Measurements from ENCODE around the gene TAOK3. TPM values are rescaled to one million over a fixed set of nuclear protein-coding genes. Genes with fewer than 3 reads are reported as not detected.
"Not testable (repeated sequence)": the region's sequence is repeated elsewhere in the genome, so short reads cannot be mapped to it uniquely, and the experiment has no call there.

The TAOK3 gene
- total RNA-seq, 1 donor from 2014 or later, result 15.7 TPM

DNA sequence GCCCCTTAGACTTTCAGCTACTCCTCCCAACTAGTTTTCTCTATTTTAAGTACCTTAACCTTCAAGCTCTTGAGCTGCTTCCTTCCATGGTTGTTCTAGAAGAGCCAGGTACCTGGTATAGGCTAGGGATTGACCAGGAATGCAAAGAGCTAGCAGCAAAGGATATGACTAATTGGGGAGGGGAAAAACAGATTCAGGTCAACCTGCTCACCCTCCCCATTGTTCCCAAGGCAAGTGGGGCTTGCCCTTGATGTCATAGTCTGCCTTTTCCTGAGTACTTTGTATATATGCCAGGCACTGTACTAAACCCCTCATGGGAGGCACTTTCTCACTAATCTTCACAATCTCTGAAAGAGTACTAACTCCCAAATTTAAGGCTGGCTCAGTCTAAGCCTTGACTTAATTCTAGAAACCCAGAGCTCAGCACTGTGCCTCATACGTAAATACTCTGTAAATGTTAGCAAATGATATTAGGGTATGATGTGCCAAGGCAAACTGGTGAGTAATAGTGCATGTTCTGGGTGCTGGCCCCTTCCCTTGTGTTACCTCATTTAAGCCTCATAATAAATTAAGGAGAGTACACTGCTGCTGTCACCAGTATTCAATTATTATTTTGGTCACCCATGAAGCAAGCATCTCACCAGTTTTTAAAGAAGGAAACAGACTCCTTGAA is 45.8 kb upstream of the TAOK3 start:
- H3K27me3 ChIP-seq (ENCODE audit: insufficient read depth, low read length), result no peaks in the 10 kb centered on the region
- H3K9me3 ChIP-seq (ENCODE audit: insufficient read depth, low read depth, low read length), result no peaks in the 10 kb centered on the region
- Mint-ChIP-seq H3K36me3 (ENCODE audit: low read depth, unreplicated experiment) (peaks cover 25% of the 10 kb centered on the region), H3K4me1 (ENCODE audit: low read depth, unreplicated experiment) (peaks cover 6% of the 10 kb centered on the region), H3K27ac (ENCODE audit: unreplicated experiment) (no peak overlapping the region), H3K9me3 (ENCODE audit: unreplicated experiment) (no peaks in the 10 kb centered on the region), H3K4me3 (ENCODE audit: unreplicated experiment) (no peak overlapping the region), H3K27me3 (ENCODE audit: low read depth, unreplicated experiment) (no peaks in the 10 kb centered on the region)
- peaks cover 16% of the 10 kb centered on the region for H3K36me3 ChIP-seq (ENCODE audit: insufficient read depth, low read length)
- no peak overlapping the region for H3K4me3 ChIP-seq (ENCODE audit: insufficient read depth, low read depth, low read length)
- H2AFZ ChIP-seq (ENCODE audit: low read depth, low read length), result no peak overlapping the region
- no peak overlapping the region for H3K9ac ChIP-seq (ENCODE audit: low read length)
- no peak for TF ChIP-seq EZH2 (IDR thresholded peaks at IDR 0.05; ENCODE audit: insufficient read depth, low read length)
- TF ChIP-seq, protein P1, sequence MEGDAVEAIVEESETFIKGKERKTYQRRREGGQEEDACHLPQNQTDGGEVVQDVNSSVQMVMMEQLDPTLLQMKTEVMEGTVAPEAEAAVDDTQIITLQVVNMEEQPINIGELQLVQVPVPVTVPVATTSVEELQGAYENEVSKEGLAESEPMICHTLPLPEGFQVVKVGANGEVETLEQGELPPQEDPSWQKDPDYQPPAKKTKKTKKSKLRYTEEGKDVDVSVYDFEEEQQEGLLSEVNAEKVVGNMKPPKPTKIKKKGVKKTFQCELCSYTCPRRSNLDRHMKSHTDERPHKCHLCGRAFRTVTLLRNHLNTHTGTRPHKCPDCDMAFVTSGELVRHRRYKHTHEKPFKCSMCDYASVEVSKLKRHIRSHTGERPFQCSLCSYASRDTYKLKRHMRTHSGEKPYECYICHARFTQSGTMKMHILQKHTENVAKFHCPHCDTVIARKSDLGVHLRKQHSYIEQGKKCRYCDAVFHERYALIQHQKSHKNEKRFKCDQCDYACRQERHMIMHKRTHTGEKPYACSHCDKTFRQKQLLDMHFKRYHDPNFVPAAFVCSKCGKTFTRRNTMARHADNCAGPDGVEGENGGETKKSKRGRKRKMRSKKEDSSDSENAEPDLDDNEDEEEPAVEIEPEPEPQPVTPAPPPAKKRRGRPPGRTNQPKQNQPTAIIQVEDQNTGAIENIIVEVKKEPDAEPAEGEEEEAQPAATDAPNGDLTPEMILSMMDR (IDR thresholded peaks at IDR 0.05; ENCODE audit: insufficient read depth, low read depth, low read length), result no peak
- DNase-seq (ENCODE audit: low read depth) (no peak), FAIRE-seq (no peak)
- no peaks in the 10 kb centered on the region for H3K4me1 ChIP-seq (ENCODE audit: insufficient read depth, low read length)
- H3K27ac ChIP-seq (ENCODE audit: low read depth, low read length), result no peak overlapping the region
- no peaks in the 10 kb centered on the region for H4K20me1 ChIP-seq (ENCODE audit: insufficient read depth, low read length)
- H3K79me2 ChIP-seq (ENCODE audit: insufficient read depth, low read length), result no peaks in the 10 kb centered on the region
- H3K4me2 ChIP-seq (ENCODE audit: low read length), result no peak overlapping the region

DNA sequence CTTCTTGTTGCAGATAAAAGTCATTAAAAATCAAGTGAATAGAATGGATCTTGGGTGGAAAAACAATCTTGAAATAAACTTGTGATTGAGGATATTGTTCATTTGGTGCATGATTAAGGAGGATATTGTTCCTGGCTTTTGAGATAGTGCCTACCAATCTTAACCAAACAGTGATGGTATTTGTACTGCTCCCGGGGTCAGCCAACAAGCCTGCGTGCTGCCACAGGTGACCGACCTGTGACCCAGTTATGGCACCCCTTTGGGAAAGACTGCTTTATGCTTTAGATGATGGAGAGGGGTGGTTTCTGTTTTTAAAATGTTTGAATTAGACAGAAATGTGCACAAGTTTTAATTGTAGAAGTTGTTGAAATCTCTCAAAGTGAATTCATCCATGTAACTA is 45.2 kb upstream of the TAOK3 start:
- H3K4me1 Mint-ChIP-seq (ENCODE audit: low read depth, unreplicated experiment), result peaks cover 4% of the 10 kb centered on the region
- TF ChIP-seq EZH2 (IDR thresholded peaks at IDR 0.05; ENCODE audit: insufficient read depth, low read length), result no peak
- TF ChIP-seq, protein P1 (IDR thresholded peaks at IDR 0.05; ENCODE audit: insufficient read depth, low read depth, low read length), result no peak
- H4K20me1 ChIP-seq (ENCODE audit: insufficient read depth, low read length), result no peaks in the 10 kb centered on the region

DNA sequence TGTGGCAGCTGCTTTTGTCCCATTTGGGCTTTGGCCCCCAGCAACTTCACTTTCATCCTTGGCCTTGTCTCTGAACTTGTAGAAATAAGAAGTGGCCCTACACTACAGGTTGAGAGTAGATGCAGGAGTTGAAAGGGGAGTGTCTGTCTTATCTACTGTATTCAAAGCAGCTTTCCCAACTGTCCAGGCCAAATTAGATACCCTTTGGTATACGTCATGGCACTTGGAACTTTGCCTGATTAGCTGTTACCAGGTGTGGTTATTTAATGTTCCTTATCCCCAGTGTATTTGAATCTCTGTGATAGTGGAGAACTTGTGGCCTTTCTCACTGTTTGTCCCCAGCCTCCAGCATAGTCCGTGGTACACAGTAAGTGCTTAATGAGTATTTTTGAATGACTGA is 37.1 kb upstream of the TAOK3 start:
- peaks cover 37% of the 10 kb centered on the region for H3K36me3 ChIP-seq (ENCODE audit: insufficient read depth, low read length)

More for the DNA sequence above, 45.2 kb upstream of the TAOK3 start:
- Histone ChIP-seq H3K27me3 (ENCODE audit: insufficient read depth, low read length) (no peaks in the 10 kb centered on the region), H3K9ac (ENCODE audit: low read length) (no peak overlapping the region), H3K4me1 (ENCODE audit: insufficient read depth, low read length) (no peaks in the 10 kb centered on the region), H3K4me3 (ENCODE audit: insufficient read depth, low read depth, low read length) (no peak overlapping the region), H3K27ac (ENCODE audit: low read depth, low read length) (no peak overlapping the region), H3K36me3 (ENCODE audit: insufficient read depth, low read length) (peaks cover 18% of the 10 kb centered on the region), H3K4me2 (ENCODE audit: low read length) (no peak overlapping the region), H2AFZ (ENCODE audit: low read depth, low read length) (no peak overlapping the region), H3K9me3 (ENCODE audit: insufficient read depth, low read depth, low read length) (no peaks in the 10 kb centered on the region), H3K79me2 (ENCODE audit: insufficient read depth, low read length) (no peaks in the 10 kb centered on the region)
- H3K9me3 Mint-ChIP-seq (ENCODE audit: unreplicated experiment), result no peaks in the 10 kb centered on the region
- no peak for DNase-seq (ENCODE audit: low read depth)
- no peak for FAIRE-seq
- H3K27me3 Mint-ChIP-seq (ENCODE audit: low read depth, unreplicated experiment), result no peaks in the 10 kb centered on the region
- H3K4me3 Mint-ChIP-seq (ENCODE audit: unreplicated experiment), result no peak overlapping the region
- H3K36me3 Mint-ChIP-seq (ENCODE audit: low read depth, unreplicated experiment), result peaks cover 25% of the 10 kb centered on the region
- H3K27ac Mint-ChIP-seq (ENCODE audit: unreplicated experiment), result no peak overlapping the region

GRCh38 chr12:118408241-118408640 is 35.5 kb upstream of the TAOK3 start:
- not testable (repeated sequence) for H3K27ac ChIP-seq (ENCODE audit: low read depth, low read length); FAIRE-seq; H3K4me1 ChIP-seq (ENCODE audit: insufficient read depth, low read length); H3K9me3 Mint-ChIP-seq (ENCODE audit: unreplicated experiment); H3K9me3 ChIP-seq (ENCODE audit: insufficient read depth, low read depth, low read length); H3K4me3 ChIP-seq (ENCODE audit: insufficient read depth, low read depth, low read length); H3K9ac ChIP-seq (ENCODE audit: low read length); H3K27me3 Mint-ChIP-seq (ENCODE audit: low read depth, unreplicated experiment); H3K4me2 ChIP-seq (ENCODE audit: low read length); H3K79me2 ChIP-seq (ENCODE audit: insufficient read depth, low read length); H3K27me3 ChIP-seq (ENCODE audit: insufficient read depth, low read length); H3K4me3 Mint-ChIP-seq (ENCODE audit: unreplicated experiment); H3K27ac Mint-ChIP-seq (ENCODE audit: unreplicated experiment); H2AFZ ChIP-seq (ENCODE audit: low read depth, low read length); DNase-seq (ENCODE audit: low read depth); H3K4me1 Mint-ChIP-seq (ENCODE audit: low read depth, unreplicated experiment)
- H3K36me3 Mint-ChIP-seq (ENCODE audit: low read depth, unreplicated experiment), result peaks cover 16% of the 10 kb centered on the region
- H4K20me1 ChIP-seq (ENCODE audit: insufficient read depth, low read length), result peaks cover 13% of the 10 kb centered on the region
- H3K36me3 ChIP-seq (ENCODE audit: insufficient read depth, low read length), result peaks cover 31% of the 10 kb centered on the region

More for the DNA sequence above, 37.1 kb upstream of the TAOK3 start:
- Histone ChIP-seq H3K79me2 (ENCODE audit: insufficient read depth, low read length) (no peaks in the 10 kb centered on the region), H2AFZ (ENCODE audit: low read depth, low read length) (no peak overlapping the region), H3K27ac (ENCODE audit: low read depth, low read length) (no peak overlapping the region), H3K4me3 (ENCODE audit: insufficient read depth, low read depth, low read length) (no peak overlapping the region), H3K4me1 (ENCODE audit: insufficient read depth, low read length) (peaks cover 3% of the 10 kb centered on the region), H3K9me3 (ENCODE audit: insufficient read depth, low read depth, low read length) (no peaks in the 10 kb centered on the region), H3K27me3 (ENCODE audit: insufficient read depth, low read length) (no peaks in the 10 kb centered on the region), H4K20me1 (ENCODE audit: insufficient read depth, low read length) (peaks cover 13% of the 10 kb centered on the region), H3K4me2 (ENCODE audit: low read length) (no peak overlapping the region), H3K9ac (ENCODE audit: low read length) (no peak overlapping the region)
- no peak overlapping the region for H3K27ac Mint-ChIP-seq (ENCODE audit: unreplicated experiment)
- H3K9me3 Mint-ChIP-seq (ENCODE audit: unreplicated experiment), result no peaks in the 10 kb centered on the region
- DNase-seq (ENCODE audit: low read depth) (no peak), FAIRE-seq (no peak)
- TF ChIP-seq, protein P1 (IDR thresholded peaks at IDR 0.05; ENCODE audit: insufficient read depth, low read depth, low read length), result no peak
- no peak for TF ChIP-seq EZH2 (IDR thresholded peaks at IDR 0.05; ENCODE audit: insufficient read depth, low read length)
- no peak overlapping the region for H3K4me3 Mint-ChIP-seq (ENCODE audit: unreplicated experiment)
- H3K36me3 Mint-ChIP-seq (ENCODE audit: low read depth, unreplicated experiment), result peaks cover 15% of the 10 kb centered on the region
- no peaks in the 10 kb centered on the region for H3K27me3 Mint-ChIP-seq (ENCODE audit: low read depth, unreplicated experiment)
- H3K4me1 Mint-ChIP-seq (ENCODE audit: low read depth, unreplicated experiment), result no peaks in the 10 kb centered on the region

Data from astrocyte (in vitro differentiated cells and primary cell).